Lower leg skin (tissue), 4 donors: ENCODE results near the gene ALG5. TPM values are rescaled to one million over a fixed set of nuclear protein-coding genes. Genes with fewer than 3 reads are reported as not detected.

ENCODE experiments used
- DNase-seq, 2 donors: peaks; one replicate each; pipeline ENCODE4 v3.0.0-alpha.2; 2019; ENCODE audit warnings: low spot score in 2 of 2
- H3K4me3 ChIP-seq: fragments of 200-600 bp; sonication (generic); 2 replicates; pipeline ENCODE4 v1.5.1; 2017; ENCODE audit warnings: mild to moderate bottlenecking, low read depth; ENCODE audit not compliant: poor library complexity, severe bottlenecking
- CTCF ChIP-seq, 3 donors: fragments of 450-650 bp; IDR thresholded peaks; one replicate each; pipeline ENCODE4 v1.5.1; 2016; ENCODE audit warnings: antibody characterized with exemption in 3 of 3, mild to moderate bottlenecking in 3 of 3, moderate library complexity in 2 of 3
- POLR2A ChIP-seq, 2 donors: fragments of 450-650 bp; IDR thresholded peaks; one replicate each; pipeline ENCODE4 v1.6.1; 2016 to 2017; ENCODE audit warnings: antibody characterized with exemption in 2 of 2, mild to moderate bottlenecking in 1 of 2, moderate library complexity in 1 of 2
- WGBS, 2 donors: methylation state at CpG; one replicate each; pipeline ENCODE4 v1.1.5; 2018; 5-methylcytosine and 5-hydroxymethylcytosine counted together
- intact Hi-C: fragments of 100-400 bp; cut with DNase I; formaldehyde crosslinking; loops from one replicate; pipeline ENCODE4 v1.15.0; 2023; ENCODE audit warnings: low total_unique reads
- total RNA-seq, 4 donors: library from RNA; depleted of rRNA; stranded (reverse); fragments of >200 nt; gene quantifications; one replicate each; pipeline ENCODE4 v1.1.0, GENCODE V29; 2016

The ALG5 gene
- total RNA-seq, 4 donors from 2014 or later, result 11.8 to 28.1 (median 20.4) TPM

DNA sequence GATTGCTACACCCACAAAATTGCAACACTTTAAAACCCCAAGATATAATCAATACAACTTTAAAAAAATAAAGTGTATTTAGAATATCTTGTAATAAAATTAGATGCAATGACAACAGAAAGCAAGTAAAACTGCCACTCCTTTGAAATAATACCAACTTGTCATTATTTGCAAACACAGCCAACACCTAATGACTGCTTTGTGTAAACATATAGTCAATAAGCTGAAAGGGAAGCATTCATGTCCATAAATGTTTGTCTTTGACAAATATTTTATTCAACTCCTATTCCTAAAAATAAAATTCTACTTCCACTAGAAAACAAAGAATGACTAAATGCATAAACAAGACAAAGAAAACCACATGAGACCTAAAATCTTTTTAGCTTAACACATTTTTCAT lies 85.7 kb downstream of the ALG5 start:
- no peak for TF ChIP-seq CTCF (IDR thresholded peaks at IDR 0.05)
- TF ChIP-seq POLR2A (IDR thresholded peaks at IDR 0.05), result no peak
- H3K4me3 ChIP-seq, result no peak overlapping the region
- DNase-seq, result no peak
- intact Hi-C loops, result no loop called here

DNA sequence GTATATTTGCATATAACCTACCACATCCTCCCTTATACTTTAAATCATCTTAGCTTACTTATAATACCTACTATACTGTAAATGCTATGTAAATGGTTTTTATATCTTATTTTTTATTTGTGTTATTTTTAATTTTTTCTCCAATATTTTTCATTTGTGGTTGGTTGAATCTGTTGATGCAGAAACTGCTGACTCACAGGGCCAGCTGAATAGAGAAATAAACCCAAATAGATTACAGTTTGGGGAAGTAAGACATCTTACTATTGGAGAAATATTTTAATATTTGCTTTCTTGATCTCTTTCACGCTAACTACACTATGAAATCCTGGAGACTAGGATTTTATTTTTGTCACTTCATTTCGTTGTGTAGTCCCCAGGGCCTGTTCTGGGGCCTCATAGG lies 86.2 kb downstream of the ALG5 start:
- DNase-seq, result no peak
- intact Hi-C loops, result no loop called here
- TF ChIP-seq CTCF (IDR thresholded peaks at IDR 0.05) (no peak), POLR2A (IDR thresholded peaks at IDR 0.05) (no peak)
- 70% methylated on average over 2 of the region's 2 CpGs for WGBS, 2 donors
- no peak overlapping the region for H3K4me3 ChIP-seq

DNA sequence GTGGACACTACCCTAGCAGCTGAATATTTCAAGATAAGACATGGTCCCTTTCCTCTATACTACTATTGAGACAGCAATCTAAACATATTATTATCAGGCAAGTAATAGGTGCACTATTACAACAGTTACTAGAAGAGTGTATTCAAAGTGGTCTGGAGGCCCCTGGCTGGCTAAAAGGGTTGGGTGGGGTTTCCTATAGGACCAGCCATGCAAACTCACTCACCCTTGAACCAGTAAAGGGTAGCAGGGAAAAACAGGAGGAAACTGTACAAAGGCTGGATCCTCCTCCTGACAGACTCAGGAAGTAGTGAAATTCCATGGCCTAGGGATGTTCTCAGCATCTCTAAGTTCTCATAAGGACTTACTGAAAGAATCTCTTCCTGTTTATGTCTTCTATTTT lies 86.8 kb downstream of the ALG5 start:
- TF ChIP-seq POLR2A (IDR thresholded peaks at IDR 0.05) (no peak), CTCF (IDR thresholded peaks at IDR 0.05) (no peak)
- intact Hi-C loops, result no loop called here
- H3K4me3 ChIP-seq, result no peak overlapping the region
- DNase-seq, result no peak

DNA sequence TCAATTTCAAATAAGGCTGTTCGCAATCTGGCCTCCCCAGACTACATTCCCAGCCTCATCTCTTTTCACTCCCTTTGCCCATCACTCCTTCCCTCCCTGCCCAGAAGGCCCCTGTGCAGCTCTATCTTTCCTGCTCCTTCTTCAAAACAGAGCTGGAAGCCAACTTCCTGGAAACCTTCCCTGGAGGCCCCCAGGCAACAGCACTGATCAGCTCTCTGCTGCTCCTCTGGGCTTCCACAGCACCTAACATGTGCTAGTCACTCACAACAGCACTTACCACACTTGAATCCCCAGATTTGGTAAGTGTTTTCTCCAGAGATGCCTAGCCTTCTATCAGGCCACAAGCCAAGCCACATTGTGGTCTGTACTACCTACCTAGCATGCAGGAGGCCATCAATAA lies 88.6 kb downstream of the ALG5 start:
- DNase-seq, result no peak
- intact Hi-C loops, result no loop called here
- H3K4me3 ChIP-seq, result no peak overlapping the region
- TF ChIP-seq CTCF (IDR thresholded peaks at IDR 0.05) (no peak), POLR2A (IDR thresholded peaks at IDR 0.05) (no peak)
- WGBS, 2 donors, result 100% methylated on average over 1 of the region's 1 CpG

DNA sequence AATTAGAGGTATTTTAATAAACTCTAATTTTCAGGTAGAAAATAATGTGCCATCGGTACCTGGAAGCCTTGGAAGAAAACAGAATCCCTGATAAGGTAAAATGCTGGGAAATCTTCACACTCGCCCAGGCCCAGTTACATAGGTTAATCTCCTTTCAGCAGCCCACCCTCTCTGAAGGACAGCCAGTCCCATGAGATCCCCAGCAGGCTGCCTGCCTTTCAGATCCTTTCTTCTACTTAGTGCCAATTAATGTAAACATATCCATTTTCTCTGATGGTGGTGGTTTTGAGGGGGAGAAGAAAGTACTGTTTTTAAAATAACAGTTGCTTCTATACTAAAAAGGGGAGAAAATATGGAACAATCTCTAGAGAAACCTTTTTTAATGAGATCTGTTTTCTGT lies 91.3 kb downstream of the ALG5 start:
- WGBS, 2 donors, result 92 to 95% methylated on average over 2 of the region's 2 CpGs
- TF ChIP-seq POLR2A (IDR thresholded peaks at IDR 0.05), result no peak
- TF ChIP-seq CTCF (IDR thresholded peaks at IDR 0.05), result no peak

GRCh38 chr13:36907266-36907665 lies 91.9 kb downstream of the ALG5 start:
- intact Hi-C loops, result no loop called here
- no peak overlapping the region for H3K4me3 ChIP-seq
- no peak for DNase-seq
- no peak for TF ChIP-seq CTCF (IDR thresholded peaks at IDR 0.05)
- TF ChIP-seq POLR2A (IDR thresholded peaks at IDR 0.05), result no peak
- WGBS, 2 donors, result 93 to 95% methylated on average over 4 of the region's 4 CpGs

More for the DNA sequence above, 91.3 kb downstream of the ALG5 start:
- intact Hi-C loops, result no loop called here
- H3K4me3 ChIP-seq, result no peak overlapping the region
- no peak for DNase-seq
